Skin epidermis (tissue), 12 donors: ENCODE results near the gene CYLD.
A peak's percentile ranks its signal among the peaks of the same experiment; 100 is the strongest.

Experiments
- H3K27ac ChIP-seq, 21 experiments: fragments of 200-600 bp; sonication (generic) in 11 of 21; one replicate each; pipeline ENCODE4 v1.5.0; 2020; ENCODE audit warnings: mild to moderate bottlenecking in 3 of 21, inconsistent platforms in 2 of 21, moderate library complexity in 2 of 21
- H3K4me3 ChIP-seq, 7 experiments: fragments of 200-600 bp; sonication (generic) in 2 of 7; one replicate each; pipeline ENCODE4 v1.5.0; 2020; ENCODE audit warnings: inconsistent platforms in 2 of 7, mild to moderate bottlenecking in 2 of 7, moderate library complexity in 1 of 7

CYLD gene

GRCh38 chr16:50836121-50836621 is 94.3 kb downstream of the CYLD start:
- H3K27ac ChIP-seq: no peak overlapping the region
- no peak overlapping the region for H3K4me3 ChIP-seq

DNA sequence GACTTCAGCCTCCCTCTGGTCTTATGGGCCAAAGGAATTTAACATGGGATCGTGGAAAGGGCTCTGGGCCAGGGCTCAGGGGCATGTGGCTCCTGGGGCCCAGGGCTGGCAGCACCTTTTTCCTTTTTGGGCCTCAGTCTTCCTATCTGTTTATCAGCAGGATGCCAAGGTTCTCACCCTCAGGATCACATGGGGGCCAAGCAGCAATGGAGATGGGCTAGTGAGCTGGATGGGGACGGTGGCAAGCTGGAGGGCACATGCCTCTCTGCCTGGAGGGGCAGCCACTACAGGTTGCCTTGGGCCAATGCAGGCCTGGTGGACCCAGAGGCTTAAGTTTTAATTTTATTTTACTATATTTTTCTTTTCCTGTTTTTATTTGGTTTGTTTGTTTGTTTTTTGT is 95.4 kb downstream of the CYLD start:
- H3K27ac ChIP-seq: no peak overlapping the region
- no peak overlapping the region for H3K4me3 ChIP-seq

DNA sequence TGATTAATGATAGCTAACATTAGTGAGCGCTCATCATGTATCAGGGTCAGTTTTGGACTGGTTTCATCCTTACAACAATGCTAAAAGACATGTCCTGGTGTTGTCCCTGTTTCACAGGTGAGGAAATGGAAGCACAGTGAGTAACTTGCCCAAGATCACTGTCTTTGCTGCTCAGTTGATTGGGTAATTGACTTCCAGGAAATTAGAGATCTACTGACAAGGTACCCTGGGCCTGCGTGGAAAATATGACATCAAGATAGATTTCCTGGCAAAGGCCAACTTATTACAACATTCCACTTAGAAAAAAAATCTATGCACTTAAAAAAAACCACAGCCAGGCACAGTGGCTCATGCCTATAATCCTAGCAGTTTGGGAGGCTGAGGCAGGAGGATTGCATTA is 96.3 kb downstream of the CYLD start:
- H3K27ac ChIP-seq: no peak overlapping the region

DNA sequence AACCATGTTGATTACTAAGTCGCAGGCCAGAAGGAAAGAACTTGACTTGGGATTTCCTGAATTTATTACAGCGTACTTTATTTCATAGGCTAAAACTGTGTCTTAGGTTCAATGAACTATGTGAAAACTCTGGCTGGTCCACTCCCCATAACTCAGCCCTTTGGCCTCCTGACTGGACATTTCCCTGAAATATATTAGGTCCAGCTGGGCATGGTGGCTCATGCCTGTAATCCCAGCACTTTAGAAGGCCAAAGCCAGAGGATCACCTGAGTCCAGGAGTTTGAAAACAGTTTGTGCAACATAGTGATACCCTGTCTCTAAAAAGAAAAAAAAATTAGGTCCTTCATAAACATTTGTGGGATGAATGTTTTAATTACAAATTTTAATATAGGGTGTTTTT is 97.0 kb downstream of the CYLD start:
- H3K4me3 ChIP-seq: no peak overlapping the region
- no peak overlapping the region for H3K27ac ChIP-seq

More for the DNA sequence above, 96.3 kb downstream of the CYLD start:
- H3K4me3 ChIP-seq: no peak overlapping the region

- Histone ChIP-seq H3K4me3 (no peak overlapping the region), H3K27ac (no peak overlapping the region)
Measured at GRCh38 chr16:50839356-50839755, 97.5 kb downstream of the CYLD start.

GRCh38 chr16:50839920-50840729 is 98.2 kb downstream of the CYLD start:
- Histone ChIP-seq H3K4me3 (no peak overlapping the region), H3K27ac (no peak overlapping the region)

GRCh38 chr16:50841081-50841886 is 99.4 kb downstream of the CYLD start:
- Histone ChIP-seq H3K4me3 (peak overlapping the region in 2 of 7 experiments; percentile 31 to 34), H3K27ac (no peak overlapping the region)

DNA sequence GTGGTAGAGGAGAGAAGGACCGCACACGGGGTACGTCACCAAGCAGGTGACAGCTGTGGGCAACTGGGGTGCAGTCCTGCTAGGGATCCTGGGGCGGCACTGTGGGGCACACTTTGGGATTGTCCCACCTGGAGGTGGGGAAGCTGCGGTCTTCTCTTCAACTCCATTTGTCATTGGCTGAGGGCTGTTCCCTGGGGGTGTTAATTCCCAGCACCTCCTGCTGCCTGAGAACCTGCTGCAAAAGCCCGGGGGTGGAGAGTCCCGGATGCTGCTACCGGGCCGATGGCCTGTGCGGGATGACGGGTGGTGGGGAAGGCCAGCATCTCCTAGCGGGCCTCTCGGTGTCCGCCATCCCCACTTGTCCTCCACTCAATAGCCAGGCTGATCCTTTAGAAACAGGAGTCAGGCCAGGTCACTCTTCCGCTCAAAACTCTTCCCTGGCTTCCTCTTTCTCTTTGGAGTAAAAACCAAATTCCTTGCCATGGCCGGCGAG is 100.2 kb downstream of the CYLD start:
- no peak overlapping the region for H3K4me3 ChIP-seq
- H3K27ac ChIP-seq: no peak overlapping the region

GRCh38 chr16:50842589-50842988 is 100.7 kb downstream of the CYLD start:
- Histone ChIP-seq H3K4me3 (no peak overlapping the region), H3K27ac (no peak overlapping the region)

DNA sequence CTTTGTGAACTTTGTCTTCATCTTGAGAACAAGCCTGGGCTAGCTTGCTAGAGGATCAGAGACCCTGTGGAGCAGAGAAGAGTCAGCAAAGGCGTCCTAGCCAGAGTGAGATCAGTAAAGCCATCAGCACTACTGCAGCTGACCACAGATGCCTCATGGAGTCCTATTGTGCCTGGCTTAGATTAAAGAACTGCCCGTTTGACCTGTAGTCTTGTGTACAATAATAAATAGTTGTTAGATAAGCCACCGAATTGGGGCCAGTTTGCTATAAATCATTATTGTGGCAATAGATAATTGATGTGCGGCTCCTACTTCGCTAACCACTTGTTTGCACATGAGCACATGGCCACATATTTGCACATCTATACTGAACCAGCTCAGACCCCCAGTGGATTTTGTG is 103.0 kb downstream of the CYLD start:
- Histone ChIP-seq H3K27ac (no peak overlapping the region), H3K4me3 (no peak overlapping the region)

DNA sequence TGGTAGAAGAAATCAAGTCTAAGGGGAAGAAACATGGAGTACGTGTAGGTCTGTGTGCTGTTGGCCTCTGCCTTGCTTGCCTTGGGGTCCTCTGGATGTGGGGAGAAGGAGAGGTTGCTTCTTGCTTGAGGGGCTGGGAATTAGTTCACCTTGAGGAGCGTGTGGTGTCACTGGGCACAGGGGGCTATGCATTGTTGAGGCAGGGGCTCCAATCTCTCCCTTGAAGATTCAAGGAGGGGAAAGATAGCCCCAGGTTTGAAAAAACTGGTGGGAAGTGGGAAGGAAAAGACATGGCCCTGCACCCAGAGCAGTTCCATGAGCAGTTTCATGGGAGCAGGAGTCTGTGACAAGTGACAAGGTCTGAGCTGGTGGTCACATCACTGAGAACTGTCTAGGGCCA is 103.4 kb downstream of the CYLD start:
- H3K27ac ChIP-seq: no peak overlapping the region
- no peak overlapping the region for H3K4me3 ChIP-seq

GRCh38 chr16:50846511-50846910 is 104.6 kb downstream of the CYLD start:
- H3K27ac ChIP-seq: no peak overlapping the region

GRCh38 chr16:50847166-50847565 is 105.3 kb downstream of the CYLD start:
- no peak overlapping the region for H3K27ac ChIP-seq
- no peak overlapping the region for H3K4me3 ChIP-seq

More at GRCh38 chr16:50846511-50846910, 104.6 kb downstream of the CYLD start:
- H3K4me3 ChIP-seq: no peak overlapping the region

GRCh38 chr16:50848755-50849514 is 107.0 kb downstream of the CYLD start:
- no peak overlapping the region for H3K27ac ChIP-seq

More at GRCh38 chr16:50848755-50849514, 107.0 kb downstream of the CYLD start:
- H3K4me3 ChIP-seq: no peak overlapping the region
